OCI-M1 (cell line): ENCODE results near the gene MED9.
A peak's percentile ranks its signal among the peaks of the same experiment; 100 is the strongest.

Experiments
- DNase-seq: peaks from one replicate; lab custom pipeline; 2025; lab: John Stamatoyannopoulos, UW

Gene MED9

GRCh38 chr17:17516941-17517720 is 40.3 kb downstream of the MED9 start:
- no peak for DNase-seq

GRCh38 chr17:17518014-17518413 is 41.2 kb downstream of the MED9 start:
- DNase-seq = no peak

- no peak for DNase-seq
Measured at GRCh38 chr17:17518951-17519350, 42.2 kb downstream of the MED9 start.

GRCh38 chr17:17519886-17520285 is 43.1 kb downstream of the MED9 start:
- no peak for DNase-seq

- no peak for DNase-seq
Measured at GRCh38 chr17:17520599-17521232, 43.9 kb downstream of the MED9 start.

GRCh38 chr17:17523001-17523730 is 46.4 kb downstream of the MED9 start:
- no peak for DNase-seq

- no peak for DNase-seq
Measured at GRCh38 chr17:17523731-17524490, 47.1 kb downstream of the MED9 start.

GRCh38 chr17:17525311-17525710 is 48.5 kb downstream of the MED9 start:
- DNase-seq = no peak

GRCh38 chr17:17525956-17526355 is 49.2 kb downstream of the MED9 start:
- DNase-seq = no peak

- DNase-seq = no peak
Measured at GRCh38 chr17:17526369-17526768, 49.6 kb downstream of the MED9 start.

- no peak for DNase-seq
Measured at GRCh38 chr17:17527534-17527933, 50.7 kb downstream of the MED9 start.

GRCh38 chr17:17527956-17528500 is 51.2 kb downstream of the MED9 start:
- no peak for DNase-seq

- DNase-seq = no peak
Measured at GRCh38 chr17:17528696-17529652, 52.2 kb downstream of the MED9 start.

- DNase-seq = no peak
Measured at GRCh38 chr17:17531156-17531555, 54.4 kb downstream of the MED9 start.

- peak; percentile 4 for DNase-seq
Measured at GRCh38 chr17:17532991-17533390, 56.2 kb downstream of the MED9 start.

- no peak for DNase-seq
Measured at GRCh38 chr17:17533901-17534441, 57.2 kb downstream of the MED9 start.

- DNase-seq = no peak
Measured at GRCh38 chr17:17535957-17536356, 59.2 kb downstream of the MED9 start.

- DNase-seq = no peak
Measured at GRCh38 chr17:17536702-17537101, 59.9 kb downstream of the MED9 start.

GRCh38 chr17:17537311-17538099 is 60.7 kb downstream of the MED9 start:
- no peak for DNase-seq
